ENCODE results near the gene DACH2. TPM values are rescaled to one million over a fixed set of nuclear protein-coding genes. Genes with fewer than 3 reads are reported as not detected.

The DACH2 gene
- total RNA-seq, 1 donor from 2014 or later, result not detected

GRCh38 chrX:86241547-86241946 lies 93.3 kb downstream of the DACH2 start:
- no peak for ATAC-seq
- no peak for DNase-seq
- intact Hi-C loops (cut with micrococcal nuclease), result no loop called here

GRCh38 chrX:86263526-86263925 lies 115.3 kb downstream of the DACH2 start:
- DNase-seq (no peak), ATAC-seq (no peak)
- intact Hi-C loops (cut with micrococcal nuclease), result no loop called here

GRCh38 chrX:86295293-86295692 lies 147.0 kb downstream of the DACH2 start:
- intact Hi-C loops (cut with micrococcal nuclease), result no loop called here
- DNase-seq (no peak), ATAC-seq (no peak)

- ATAC-seq (no peak), DNase-seq (no peak)
- intact Hi-C loops (cut with micrococcal nuclease), result no loop called here
Observed at GRCh38 chrX:86322913-86323312, 174.7 kb downstream of the DACH2 start.

GRCh38 chrX:86329174-86329573 lies 180.9 kb downstream of the DACH2 start:
- ATAC-seq (no peak), DNase-seq (no peak)
- intact Hi-C loops (cut with micrococcal nuclease), result no loop called here

- DNase-seq (no peak), ATAC-seq (no peak)
- intact Hi-C loops (cut with micrococcal nuclease), result no loop called here
Observed at GRCh38 chrX:86348669-86349068, 200.4 kb downstream of the DACH2 start.

GRCh38 chrX:86349115-86349514 lies 200.9 kb downstream of the DACH2 start:
- DNase-seq (no peak), ATAC-seq (no peak)
- intact Hi-C loops (cut with micrococcal nuclease), result no loop called here

GRCh38 chrX:86369847-86370630 lies 221.8 kb downstream of the DACH2 start:
- ATAC-seq, result no peak
- intact Hi-C loops (cut with micrococcal nuclease), result no loop called here
- DNase-seq, result no peak

GRCh38 chrX:86370927-86371326 lies 222.7 kb downstream of the DACH2 start:
- intact Hi-C loops (cut with micrococcal nuclease), result no loop called here
- no peak for DNase-seq
- ATAC-seq, result no peak

GRCh38 chrX:86379209-86379608 lies 231.0 kb downstream of the DACH2 start:
- intact Hi-C loops (cut with micrococcal nuclease), result no loop called here
- DNase-seq, result no peak
- ATAC-seq, result no peak

- intact Hi-C loops (cut with micrococcal nuclease), result no loop called here
- DNase-seq (no peak), ATAC-seq (no peak)
Observed at GRCh38 chrX:86383681-86384540, 235.7 kb downstream of the DACH2 start.

- intact Hi-C loops (cut with micrococcal nuclease), result no loop called here
- ATAC-seq (no peak), DNase-seq (no peak)
Observed at GRCh38 chrX:86407371-86407770, 259.1 kb downstream of the DACH2 start.

- no peak for ATAC-seq
- intact Hi-C loops (cut with micrococcal nuclease), result no loop called here
- no peak for DNase-seq
Observed at GRCh38 chrX:86421771-86422170, 273.5 kb downstream of the DACH2 start.

- intact Hi-C loops (cut with micrococcal nuclease), result no loop called here
- DNase-seq, result no peak
- ATAC-seq, result no peak
Observed at GRCh38 chrX:86436116-86436515, 287.9 kb downstream of the DACH2 start.

- ATAC-seq (no peak), DNase-seq (no peak)
Observed at GRCh38 chrX:86455495-86455894, 307.2 kb downstream of the DACH2 start.

GRCh38 chrX:86460760-86461159 lies 312.5 kb downstream of the DACH2 start:
- DNase-seq (no peak), ATAC-seq (no peak)
- intact Hi-C loops (cut with micrococcal nuclease), result no loop called here

More at GRCh38 chrX:86455495-86455894, 307.2 kb downstream of the DACH2 start:
- intact Hi-C loops (cut with micrococcal nuclease), result no loop called here

- DNase-seq (no peak), ATAC-seq (no peak)
- intact Hi-C loops (cut with micrococcal nuclease), result no loop called here
Observed at GRCh38 chrX:86504297-86504696, 356.0 kb downstream of the DACH2 start.

- DNase-seq, result no peak
- intact Hi-C loops (cut with micrococcal nuclease), result no loop called here
- no peak for ATAC-seq
Observed at GRCh38 chrX:86507331-86507730, 359.1 kb downstream of the DACH2 start.

GRCh38 chrX:86579777-86580176 lies 431.5 kb downstream of the DACH2 start:
- ATAC-seq (no peak), DNase-seq (no peak)
- intact Hi-C loops (cut with micrococcal nuclease), result no loop called here

GRCh38 chrX:86604607-86605006 lies 456.4 kb downstream of the DACH2 start:
- no peak for ATAC-seq
- intact Hi-C loops (cut with micrococcal nuclease), result no loop called here
- no peak for DNase-seq

- no peak for ATAC-seq
- DNase-seq, result no peak
- intact Hi-C loops (cut with micrococcal nuclease), result no loop called here
Observed at GRCh38 chrX:86696951-86697350, 548.7 kb downstream of the DACH2 start.

All from left ventricle myocardium superior (tissue), 1 donor.